Head of caudate nucleus (tissue), 42 donors: ENCODE measurements around the gene NFATC1.

Experiments
- DNase-seq, 42 donors: peaks; one replicate each; pipeline versions ENCODE4 v3.0.0 to v3.0.0-alpha.2; 2020 to 2021; ENCODE audit warnings: mixed read lengths in 7 of 42
- intact Hi-C: fragments of 100-400 bp; cut with DNase I; formaldehyde crosslinking; loops from one replicate; pipeline ENCODE4 v1.15.0; 2022

Gene NFATC1

GRCh38 chr18:79413426-79413825 is 17.7 kb downstream of the NFATC1 start:
- DNase-seq = no peak
- intact Hi-C loops = no loop called here

DNA sequence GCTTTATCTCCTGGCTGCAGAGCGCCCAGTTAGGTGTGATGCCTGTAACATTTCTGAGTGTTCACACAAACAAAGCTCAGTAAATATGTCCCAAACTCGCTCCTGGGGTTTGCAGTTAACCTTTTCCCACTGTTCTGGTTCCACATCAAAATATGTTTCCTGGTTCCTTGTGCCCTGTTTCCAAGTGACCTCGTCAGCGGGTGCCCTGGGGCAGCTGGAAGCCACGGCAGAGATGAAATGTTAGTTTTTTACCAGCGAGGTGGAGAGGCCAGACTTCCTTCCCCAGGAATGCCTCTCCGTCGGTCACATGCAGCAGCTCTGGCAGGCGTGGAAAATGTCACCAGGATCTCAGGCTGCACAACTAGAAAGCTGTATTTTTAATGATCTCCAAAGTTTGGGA is 18.2 kb downstream of the NFATC1 start:
- intact Hi-C loops = no loop called here
- DNase-seq = no peak

- intact Hi-C loops = no loop called here
- no peak for DNase-seq
These were observed 20.4 kb downstream of the NFATC1 start for GRCh38 chr18:79416022-79416676.

DNA sequence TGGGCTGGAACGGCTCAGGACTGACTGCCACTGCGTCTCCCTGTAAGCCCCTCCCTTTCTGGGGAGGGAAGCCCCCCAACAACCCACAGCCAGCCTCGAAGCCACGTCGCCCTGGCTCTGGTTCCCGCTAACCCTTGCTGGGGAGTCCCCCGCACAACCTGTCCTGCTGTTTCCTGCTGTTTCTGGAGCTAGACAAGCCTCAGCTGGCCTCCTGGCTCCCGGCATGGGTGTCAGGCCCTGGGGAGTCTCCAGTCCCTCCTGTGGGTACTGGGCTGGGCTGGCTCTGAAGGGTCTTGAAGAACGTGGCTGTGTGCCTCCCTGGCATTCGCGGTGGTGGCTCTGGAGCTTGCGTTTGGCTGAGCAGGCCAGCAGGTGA is 20.9 kb downstream of the NFATC1 start:
- intact Hi-C loops = no loop called here
- no peak for DNase-seq

GRCh38 chr18:79418236-79418635 is 22.5 kb downstream of the NFATC1 start:
- DNase-seq = no peak
- intact Hi-C loops = no loop called here

DNA sequence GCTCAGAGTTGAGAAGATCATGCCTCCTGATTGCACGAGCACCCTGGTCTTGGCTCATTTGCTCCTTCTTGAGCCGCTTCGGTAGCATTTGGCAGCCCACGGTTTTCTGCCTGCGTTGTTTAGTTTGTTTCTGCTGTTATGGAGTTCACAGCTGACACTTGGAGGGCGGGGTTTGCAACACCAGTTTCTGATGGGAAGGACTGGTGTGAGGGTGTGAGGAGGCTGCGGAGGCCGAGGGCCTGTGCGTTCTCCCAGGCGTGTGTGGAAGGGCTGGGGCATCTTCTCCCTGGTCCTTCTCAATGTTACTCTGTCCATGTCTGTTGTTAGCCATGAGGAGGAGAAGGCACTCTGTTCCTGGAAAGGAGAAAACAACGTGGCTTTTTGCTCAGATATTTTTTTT is 22.9 kb downstream of the NFATC1 start:
- intact Hi-C loops = no loop called here
- DNase-seq = no peak

DNA sequence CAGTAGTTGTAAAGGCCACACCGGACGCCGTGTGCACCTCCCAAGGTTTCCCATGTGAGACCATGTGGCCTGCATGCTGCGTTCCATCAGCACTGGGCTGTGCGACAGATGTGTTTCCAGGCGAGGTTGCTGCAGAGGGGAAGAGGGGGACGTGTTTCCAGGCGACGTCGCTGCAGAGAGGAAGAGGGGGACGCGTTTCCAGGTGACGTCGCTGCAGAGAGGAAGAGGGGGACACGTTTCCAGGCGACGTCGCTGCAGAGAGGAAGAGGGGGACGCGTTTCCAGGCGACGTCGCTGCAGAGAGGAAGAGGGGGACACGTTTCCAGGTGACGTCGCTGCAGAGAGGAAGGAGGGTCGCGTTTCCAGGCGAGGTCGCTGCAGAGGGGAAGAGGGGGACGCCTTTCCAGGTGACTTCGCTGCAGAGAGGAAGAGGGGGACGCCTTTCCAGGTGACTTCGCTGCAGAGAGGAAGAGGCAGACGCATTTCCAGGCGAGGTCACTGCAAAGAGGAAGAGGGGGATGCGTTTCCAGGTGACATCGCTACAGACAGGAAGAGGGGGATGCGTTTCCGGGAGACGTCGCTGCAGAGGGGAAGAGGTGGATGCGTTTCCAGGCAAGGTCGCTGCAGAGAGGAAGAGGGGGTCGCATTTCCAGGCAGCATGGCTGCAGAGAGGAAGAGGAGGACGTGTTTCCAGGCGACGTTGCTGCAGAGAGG is 24.5 kb downstream of the NFATC1 start:
- intact Hi-C loops = no loop called here
- DNase-seq = no peak

- DNase-seq = no peak
- intact Hi-C loops = no loop called here
These were observed 25.6 kb downstream of the NFATC1 start for GRCh38 chr18:79421275-79421857.

DNA sequence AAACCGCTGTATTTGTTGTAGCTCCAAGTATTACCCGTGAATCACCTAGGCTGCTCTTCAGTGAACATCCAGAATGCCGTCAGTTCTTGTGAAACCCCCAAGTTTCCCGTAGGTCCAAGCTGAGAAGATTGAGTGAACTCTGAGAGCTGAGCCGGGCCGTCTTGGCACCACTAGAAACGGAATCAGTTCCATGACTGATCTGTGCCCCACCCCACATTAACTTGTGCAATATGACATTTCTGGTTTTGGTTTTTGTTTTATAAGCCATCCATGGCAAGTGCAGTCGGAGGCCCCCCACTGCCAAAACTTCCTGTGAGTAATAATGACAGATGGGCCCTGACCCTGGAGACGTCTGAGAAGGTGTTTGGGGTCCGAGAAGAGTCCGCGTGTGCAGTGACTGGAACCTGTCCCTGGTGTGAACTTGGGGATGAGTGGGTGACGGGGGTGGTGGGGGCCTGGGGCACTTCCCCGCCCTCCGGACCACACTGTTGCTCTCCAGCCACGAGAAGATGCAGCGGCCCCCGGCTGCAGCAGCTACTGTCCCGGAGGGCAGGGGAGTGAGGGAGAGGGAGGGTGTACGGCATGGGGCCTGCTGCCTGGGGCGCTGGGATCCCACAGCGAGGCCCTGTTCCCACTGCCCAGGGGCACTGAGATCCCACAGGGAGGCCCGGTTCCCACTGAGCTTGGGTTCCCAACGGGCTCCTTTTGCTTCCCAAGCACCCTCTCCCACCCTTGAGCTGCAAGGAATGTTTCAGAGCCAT is 26.5 kb downstream of the NFATC1 start:
- DNase-seq = no peak
- intact Hi-C loops = no loop called here

DNA sequence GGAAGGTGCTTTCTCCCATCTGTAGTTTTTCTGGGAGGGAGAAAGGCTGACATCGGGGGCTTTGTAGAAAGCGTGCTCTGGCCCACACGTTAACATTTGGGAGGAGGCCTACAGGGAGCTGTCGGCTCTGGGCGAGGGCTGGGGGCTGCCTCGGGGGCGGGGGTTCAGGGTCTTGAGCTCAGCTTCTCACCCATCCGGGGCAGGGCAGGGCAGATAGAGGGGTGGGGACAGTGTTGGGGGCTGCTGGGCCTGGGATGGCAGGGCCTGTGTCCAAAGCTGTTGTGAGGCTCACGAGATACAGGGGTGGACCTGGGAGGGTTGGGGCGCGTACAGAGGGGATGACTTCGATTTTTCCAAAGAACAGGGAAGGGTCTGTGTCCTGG is 27.0 kb downstream of the NFATC1 start:
- intact Hi-C loops = no loop called here
- no peak for DNase-seq

- no peak for DNase-seq
- intact Hi-C loops = no loop called here
These were observed 27.7 kb downstream of the NFATC1 start for GRCh38 chr18:79423211-79424007.

DNA sequence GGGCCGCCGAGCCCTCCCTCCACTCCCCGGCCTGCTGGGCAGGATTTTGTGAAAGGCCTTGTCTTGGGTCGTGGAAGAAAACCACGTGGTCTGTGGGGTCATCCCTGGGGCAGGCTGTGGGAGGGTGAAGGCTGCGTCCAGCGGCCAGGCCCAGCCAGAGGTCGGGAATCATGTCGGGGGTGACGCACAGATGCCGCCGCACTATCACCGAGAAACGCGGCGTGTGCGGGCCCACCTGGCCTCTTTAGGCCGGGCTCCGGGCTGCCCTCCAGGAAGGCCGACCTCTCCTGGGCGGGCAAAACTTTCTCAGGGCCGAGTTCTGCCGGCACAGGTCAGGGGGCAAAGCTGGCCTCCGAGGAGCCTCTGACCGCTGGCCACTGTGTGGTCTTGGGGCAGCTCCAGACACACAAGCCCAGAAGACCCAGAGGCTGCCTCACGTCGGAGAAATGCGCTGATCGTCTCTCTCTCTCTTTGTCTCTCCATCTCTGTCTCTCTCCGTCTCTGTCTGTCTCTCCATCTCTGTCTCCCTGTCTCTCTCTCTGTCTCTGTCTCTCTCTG is 28.4 kb downstream of the NFATC1 start:
- intact Hi-C loops = no loop called here
- peak in 1 of 42 donors; percentile 33 for DNase-seq

GRCh38 chr18:79424880-79425568 is 29.3 kb downstream of the NFATC1 start:
- DNase-seq = no peak
- intact Hi-C loops = no loop called here

- intact Hi-C loops = no loop called here
These were observed 29.8 kb downstream of the NFATC1 start for GRCh38 chr18:79425569-79425886.

DNA sequence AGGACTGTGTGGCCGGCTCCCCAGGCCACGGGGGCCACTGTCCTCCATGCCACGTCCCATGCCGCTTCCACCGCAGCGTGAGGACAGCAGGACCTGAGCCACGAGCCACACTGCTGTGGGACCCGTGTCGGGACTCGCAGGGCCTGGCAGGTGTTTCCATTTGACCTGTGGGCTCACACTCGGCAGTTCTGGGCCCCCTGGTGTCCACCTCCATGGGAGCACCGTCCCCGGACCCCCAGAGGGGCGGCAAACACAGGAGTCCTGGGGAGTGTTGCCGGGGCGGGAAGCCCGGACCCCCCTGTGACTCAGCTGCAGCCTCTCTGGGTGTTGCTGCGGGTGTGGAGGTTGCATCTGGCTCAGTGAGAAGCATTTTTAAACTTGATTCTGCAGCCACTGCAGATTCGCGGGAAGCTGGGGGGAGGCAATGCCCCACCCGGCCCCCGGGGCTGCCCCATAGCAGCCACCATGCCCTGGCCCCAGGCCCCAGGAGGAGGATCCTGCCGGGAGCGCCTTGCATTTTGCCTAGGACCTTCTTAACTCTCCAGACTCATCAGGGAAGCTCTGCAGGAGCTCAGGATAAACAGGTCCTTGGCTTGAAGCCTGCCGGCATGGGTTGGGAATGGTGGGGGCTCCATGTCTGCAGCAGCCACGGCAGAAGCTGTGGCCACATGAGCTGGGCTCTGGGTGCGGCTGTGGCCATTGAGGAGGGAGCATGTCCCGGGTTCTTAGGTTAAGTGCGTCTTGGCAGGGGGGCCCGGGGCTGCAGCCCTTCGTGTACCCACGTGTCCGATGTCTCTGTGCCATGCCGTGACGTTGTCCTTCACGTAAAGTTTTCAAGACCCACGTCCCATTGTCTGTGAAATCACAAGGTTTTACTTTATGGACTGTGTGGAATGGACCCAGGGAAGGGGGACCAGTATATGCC is 30.9 kb downstream of the NFATC1 start:
- DNase-seq = no peak
- intact Hi-C loops = no loop called here

More at GRCh38 chr18:79425569-79425886, 29.8 kb downstream of the NFATC1 start:
- DNase-seq = no peak

- no peak for DNase-seq
- intact Hi-C loops = no loop called here
These were observed 31.9 kb downstream of the NFATC1 start for GRCh38 chr18:79427368-79428225.

- DNase-seq = no peak
- intact Hi-C loops = no loop called here
These were observed 32.6 kb downstream of the NFATC1 start for GRCh38 chr18:79428287-79428686.
